Spleen (tissue), 7 donors: ENCODE results near the gene MADD.

Experiments
- POLR2A ChIP-seq, 3 donors: fragments of 450-650 bp; IDR thresholded peaks; one replicate each; pipeline ENCODE4 v1.5.1; 2017; ENCODE audit warnings: antibody characterized with exemption in 3 of 3, mild to moderate bottlenecking in 1 of 3
- POLR2AphosphoS5 ChIP-seq, 3 donors: sonication (generic); formaldehyde crosslinking; IDR thresholded peaks; one replicate each; pipeline ENCODE4 v1.5.1; 2017; ENCODE audit warnings: antibody characterized with exemption in 3 of 3
- TF ChIP-seq, protein P1 (sequence below), 11 experiments: fragments of 200-600 bp in 7 of 11; fragments of 450-650 bp in 4 of 11; sonication (generic) in 4 of 11; IDR thresholded peaks in 8 of 11; conservative IDR thresholded peaks in 3 of 11; 1 replicate in 7 of 11; 2 replicates in 4 of 11; pipeline versions ENCODE4 v1.4.0 to v1.8.0; 2016 to 2021; ENCODE audit warnings: antibody characterized with exemption in 11 of 11, inconsistent platforms in 4 of 11, mild to moderate bottlenecking in 1 of 11
- donor health status: DM: no; HTN: no; CAD: no; lungs with moderate emphysema.
- donor health status: DM: no; HTN: no; CAD: no.
- donor health status: DM: no; HTN: no; CAD: no.

DNA sequence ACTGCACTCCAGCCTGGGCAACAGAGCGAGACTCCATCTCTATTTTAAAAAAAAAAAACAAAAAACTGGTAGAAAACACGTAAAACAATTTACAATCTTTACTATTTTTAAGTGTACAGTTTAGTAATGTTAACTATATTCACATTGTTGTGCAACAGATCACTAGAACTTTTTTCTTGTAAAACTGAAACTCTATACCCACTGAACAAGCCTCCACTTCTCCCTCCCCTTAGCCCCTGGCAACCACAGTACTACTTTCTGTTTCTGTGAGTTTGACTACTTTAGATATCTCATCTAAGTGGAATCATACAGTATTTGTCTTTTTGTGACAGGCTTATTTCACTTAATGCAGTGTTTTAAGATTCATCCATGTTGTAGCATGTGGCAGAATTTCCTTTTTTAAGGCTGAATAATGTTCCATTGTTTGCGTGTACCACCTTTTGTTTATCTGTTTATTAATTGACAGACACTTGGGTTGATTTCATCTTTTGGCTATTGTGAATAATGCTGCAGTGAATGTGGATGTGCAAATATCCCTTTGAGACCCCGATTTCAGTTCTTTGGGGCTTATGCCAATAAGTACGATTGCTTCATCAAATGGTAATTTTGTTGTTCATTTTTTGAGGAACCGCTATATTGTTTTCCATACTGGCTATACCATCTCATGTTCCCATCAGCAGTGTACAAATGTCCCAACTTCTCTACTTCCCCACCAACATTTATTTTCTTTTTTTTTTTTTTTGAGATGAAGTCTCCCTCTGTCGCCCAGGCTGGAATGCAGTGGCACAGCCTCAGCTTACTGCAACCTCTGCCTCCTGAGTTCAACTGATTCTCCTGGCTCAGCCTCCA, 44.2 kb upstream of the MADD start:
- TF ChIP-seq, protein P1, sequence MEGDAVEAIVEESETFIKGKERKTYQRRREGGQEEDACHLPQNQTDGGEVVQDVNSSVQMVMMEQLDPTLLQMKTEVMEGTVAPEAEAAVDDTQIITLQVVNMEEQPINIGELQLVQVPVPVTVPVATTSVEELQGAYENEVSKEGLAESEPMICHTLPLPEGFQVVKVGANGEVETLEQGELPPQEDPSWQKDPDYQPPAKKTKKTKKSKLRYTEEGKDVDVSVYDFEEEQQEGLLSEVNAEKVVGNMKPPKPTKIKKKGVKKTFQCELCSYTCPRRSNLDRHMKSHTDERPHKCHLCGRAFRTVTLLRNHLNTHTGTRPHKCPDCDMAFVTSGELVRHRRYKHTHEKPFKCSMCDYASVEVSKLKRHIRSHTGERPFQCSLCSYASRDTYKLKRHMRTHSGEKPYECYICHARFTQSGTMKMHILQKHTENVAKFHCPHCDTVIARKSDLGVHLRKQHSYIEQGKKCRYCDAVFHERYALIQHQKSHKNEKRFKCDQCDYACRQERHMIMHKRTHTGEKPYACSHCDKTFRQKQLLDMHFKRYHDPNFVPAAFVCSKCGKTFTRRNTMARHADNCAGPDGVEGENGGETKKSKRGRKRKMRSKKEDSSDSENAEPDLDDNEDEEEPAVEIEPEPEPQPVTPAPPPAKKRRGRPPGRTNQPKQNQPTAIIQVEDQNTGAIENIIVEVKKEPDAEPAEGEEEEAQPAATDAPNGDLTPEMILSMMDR (IDR thresholded peaks at IDR 0.05 in 8 of 11, conservative IDR thresholded peaks at IDR 0.05 in 3 of 11): no peak
- TF ChIP-seq POLR2A (IDR thresholded peaks at IDR 0.05): no peak
- no peak for TF ChIP-seq POLR2AphosphoS5 (IDR thresholded peaks at IDR 0.05)
